ENCODE data around the gene RSL24D1.

GRCh38 chr15:55222588-55222987 is 25.8 kb upstream of the RSL24D1 start:
- TF ChIP-seq CTCF (conservative IDR thresholded peaks at IDR 0.05; ENCODE audit: low read length) (no peak), EZH2phosphoT487 (IDR thresholded peaks at IDR 0.05; ENCODE audit: borderline replicate concordance) (no peak)

All from Loucy (cell line).